CD14-positive monocyte (primary cell): ENCODE data around the gene HINT3. TPM values are rescaled to one million over a fixed set of nuclear protein-coding genes. Genes with fewer than 3 reads are reported as not detected.

ENCODE experiments used
- DNase-seq, 3 donors: peaks; one replicate each; pipeline ENCODE4 v3.0.0-alpha.2; 2011 to 2022
- H2AFZ ChIP-seq: 2 replicates; pipeline ENCODE4 v1.6.0; 2012; ENCODE audit warnings: mild to moderate bottlenecking, low read depth, low read length, inconsistent platforms; ENCODE audit not compliant: insufficient read depth, poor library complexity, severe bottlenecking
- H3K27ac ChIP-seq, 2 donors: 1 replicate in 1 of 2; 2 replicates in 1 of 2; pipeline ENCODE4 v1.5.1; 2012 to 2013; ENCODE audit warnings: low read length in 2 of 2, control low read depth in 1 of 2, inconsistent platforms in 1 of 2, low read depth in 1 of 2, mild to moderate bottlenecking in 1 of 2
- H3K27me3 ChIP-seq, 2 donors: one replicate each; pipeline versions ENCODE4 v1.6.0 to v1.6.1; 2011 to 2013; ENCODE audit warnings: low read length in 2 of 2; ENCODE audit not compliant: control insufficient read depth in 2 of 2, insufficient read depth in 2 of 2
- H3K36me3 ChIP-seq, 2 donors: replicated peaks in 1 of 2; 1 replicate in 1 of 2; 2 replicates in 1 of 2; pipeline versions ENCODE4 v1.5.1 to v1.6.1; 2012 to 2013; ENCODE audit warnings: low read length in 2 of 2, control low read depth in 1 of 2, inconsistent platforms in 1 of 2, mild to moderate bottlenecking in 1 of 2; ENCODE audit not compliant: insufficient read depth in 2 of 2, control insufficient read depth in 1 of 2
- H3K4me1 ChIP-seq, 2 donors: 1 replicate in 1 of 2; 2 replicates in 1 of 2; pipeline versions ENCODE4 v1.5.1 to v1.6.1; 2012 to 2013; ENCODE audit warnings: low read length in 2 of 2, control low read depth in 1 of 2, inconsistent platforms in 1 of 2, mild to moderate bottlenecking in 1 of 2, moderate library complexity in 1 of 2; ENCODE audit not compliant: insufficient read depth in 2 of 2, control insufficient read depth in 1 of 2
- H3K4me2 ChIP-seq: replicated peaks from 2 replicates; pipeline ENCODE3; 2012; ENCODE audit warnings: low read length, moderate library complexity, mild to moderate bottlenecking; ENCODE audit not compliant: poor library complexity, severe bottlenecking; ENCODE audit errors: extremely low read depth
- H3K4me3 ChIP-seq, 3 experiments: fragments of 200-600 bp in 1 of 3; sonication (generic) in 1 of 3; replicated peaks in 1 of 3; 1 replicate in 2 of 3; 2 replicates in 1 of 3; pipeline ENCODE4 v1.5.1; 2011 to 2013; ENCODE audit warnings: low read length in 3 of 3, mild to moderate bottlenecking in 3 of 3, control low read depth in 2 of 3, low read depth in 2 of 3, inconsistent platforms in 1 of 3, moderate library complexity in 1 of 3
- H3K79me2 ChIP-seq: 2 replicates; pipeline ENCODE4 v1.6.0; 2012; ENCODE audit warnings: mild to moderate bottlenecking, control low read depth, inconsistent platforms, low read length, moderate library complexity; ENCODE audit not compliant: insufficient read depth
- H3K9ac ChIP-seq: 2 replicates; pipeline ENCODE4 v1.6.0; 2017; ENCODE audit warnings: low read length, mild to moderate bottlenecking; ENCODE audit not compliant: insufficient read depth, poor library complexity, severe bottlenecking
- H3K9me3 ChIP-seq, 2 donors: replicated peaks in 1 of 2; 1 replicate in 1 of 2; 2 replicates in 1 of 2; pipeline versions ENCODE4 v1.5.1 to v1.6.1; 2012 to 2013; ENCODE audit warnings: low read length in 2 of 2, control low read depth in 1 of 2; ENCODE audit not compliant: control insufficient read depth in 1 of 2, insufficient read depth in 1 of 2
- H4K20me1 ChIP-seq: 2 replicates; pipeline ENCODE4 v1.6.0; 2012; ENCODE audit warnings: mild to moderate bottlenecking, low read length, control low read depth, moderate library complexity; ENCODE audit not compliant: insufficient read depth
- H3K27ac Mint-ChIP-seq, 7 donors: one replicate each; pipeline ENCODE4 v1.8.0; 2020; ENCODE audit warnings: mild to moderate bottlenecking in 7 of 7, mixed read lengths in 7 of 7, moderate library complexity in 6 of 7, inconsistent platforms in 2 of 7
- H3K27me3 Mint-ChIP-seq, 3 donors: one replicate each; pipeline ENCODE4 v1.8.0; 2021 to 2022; ENCODE audit warnings: low read depth in 3 of 3, mild to moderate bottlenecking in 3 of 3, mixed read lengths in 3 of 3, moderate library complexity in 3 of 3, inconsistent platforms in 1 of 3
- H3K36me3 Mint-ChIP-seq, 2 donors: one replicate each; pipeline ENCODE4 v1.8.0; 2020; ENCODE audit warnings: mixed read lengths in 2 of 2, inconsistent platforms in 1 of 2, mild to moderate bottlenecking in 1 of 2
- H3K4me1 Mint-ChIP-seq: one replicate; pipeline ENCODE4 v1.8.0; 2020; ENCODE audit warnings: mild to moderate bottlenecking, mixed read lengths
- H3K4me3 Mint-ChIP-seq, 2 donors: one replicate each; pipeline ENCODE4 v1.8.0; 2020; ENCODE audit warnings: mild to moderate bottlenecking in 2 of 2, mixed read lengths in 2 of 2, moderate library complexity in 1 of 2
- H3K9me3 Mint-ChIP-seq, 7 donors: one replicate each; pipeline ENCODE4 v1.8.0; 2020 to 2022; ENCODE audit warnings: mixed read lengths in 7 of 7, mild to moderate bottlenecking in 6 of 7, moderate library complexity in 6 of 7, inconsistent platforms in 2 of 7
- WGBS: methylation state at CpG from one replicate; pipeline ENCODE4 v1.1.5; 2013; ENCODE audit warnings: missing lambda C conversion rate; ENCODE audit not compliant: insufficient coverage; 5-methylcytosine and 5-hydroxymethylcytosine counted together
- intact Hi-C, 2 donors: fragments of 100-400 bp; cut with micrococcal nuclease; formaldehyde crosslinking; loops; one replicate each; pipeline versions ENCODE4 v1.15.0 to v1.15.1; 2023
- polyA plus RNA-seq, 3 donors: library from polyadenylated mRNA; depleted of rRNA in 1 of 3; unstranded in 2 of 3; stranded (reverse) in 1 of 3; fragments of 300-500 nt in 2 of 3; fragments of >200 nt in 1 of 3; fragmentation: Illumina TruSeq in 2 of 3; gene quantifications; 1 replicate in 2 of 3; 2 replicates in 1 of 3; pipeline ENCODE4 v1.2.3, GENCODE V29; 2012 to 2021
- TF ChIP-seq, protein P1 (sequence below): fragments of 200-600 bp; IDR thresholded peaks from one replicate; pipeline ENCODE4 v1.8.0; 2022; ENCODE audit warnings: antibody characterized with exemption, mild to moderate bottlenecking

Gene HINT3
- polyA plus RNA-seq, 3 donors, result 5.3 to 18.0 (median 12.3) TPM

DNA sequence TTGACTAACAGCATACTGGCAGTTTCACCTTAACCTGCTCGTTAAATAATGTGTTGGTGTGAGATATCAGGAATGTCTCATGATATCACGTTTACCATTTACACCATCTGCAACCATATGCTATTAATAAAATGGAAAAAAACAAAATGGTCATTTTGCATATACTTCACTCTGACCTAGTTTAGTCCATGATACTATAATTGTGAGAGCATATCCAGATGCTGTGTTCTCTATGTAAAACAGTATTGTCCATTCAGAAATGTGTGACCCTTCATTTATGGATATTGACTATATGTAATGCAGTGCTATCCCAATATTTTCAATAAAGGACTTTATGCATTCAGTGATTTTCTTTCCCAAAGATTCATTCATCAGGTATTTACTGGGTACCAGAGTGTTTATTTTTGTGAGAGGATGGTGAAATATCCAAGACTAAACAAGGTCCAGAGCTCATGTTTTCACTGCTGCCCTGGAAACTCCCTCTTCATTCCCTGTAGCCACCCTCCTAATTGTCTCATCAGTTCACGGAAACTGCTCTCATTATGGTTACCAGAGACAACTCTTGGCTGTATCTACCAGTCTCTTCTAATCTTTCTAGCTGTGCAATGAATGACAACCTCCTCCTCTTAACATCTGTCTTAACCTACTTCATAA is 25.7 kb upstream of the HINT3 start:
- H3K27me3 ChIP-seq, result no peaks in the 10 kb centered on the region
- no peak overlapping the region for H3K27ac Mint-ChIP-seq
- 100% methylated on average over 1 of the region's 3 CpGs for WGBS

DNA sequence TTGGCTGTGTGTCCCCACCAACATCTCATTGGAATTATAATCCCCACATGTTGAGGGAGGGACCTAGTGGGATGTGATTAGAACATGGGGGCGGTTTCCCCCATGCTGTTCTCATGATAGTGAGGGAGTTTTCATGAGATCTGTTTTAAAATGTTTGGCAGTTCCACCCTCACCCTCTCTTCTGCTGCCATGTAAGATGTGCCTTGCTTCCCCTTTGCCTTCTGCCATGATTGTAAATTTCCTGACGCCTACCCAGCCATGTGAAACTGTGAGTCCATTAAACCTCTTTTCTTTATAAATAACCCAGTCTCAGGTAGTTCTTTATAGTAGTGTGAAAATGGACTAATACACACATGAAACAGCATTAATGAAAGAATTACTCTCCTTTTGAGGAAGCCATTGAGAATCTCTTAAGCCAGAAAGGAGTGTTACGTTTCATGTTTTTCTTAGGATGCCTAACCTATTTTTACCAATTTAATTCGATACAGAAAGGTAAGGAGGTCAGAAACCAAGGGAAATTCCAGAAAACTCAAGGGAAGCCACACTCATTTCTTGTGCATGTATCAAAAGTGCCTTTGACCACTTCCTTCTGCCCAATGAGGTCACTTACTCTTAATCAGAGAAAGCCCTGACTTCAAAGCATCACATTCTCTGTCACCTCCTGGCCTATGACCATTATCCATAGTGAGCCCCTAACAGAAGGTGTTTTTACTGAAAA is 24.7 kb upstream of the HINT3 start:
- 100% methylated on average over 1 of the region's 4 CpGs for WGBS
- Histone ChIP-seq H3K79me2 (no peaks in the 10 kb centered on the region), H2AFZ (no peak overlapping the region), H3K4me1 (peaks cover 8 to 9% of the 10 kb centered on the region in 2 donors), H3K27me3 (no peaks in the 10 kb centered on the region), H3K9me3 (no peaks in the 10 kb centered on the region), H3K4me3 (no peak overlapping the region), H4K20me1 (no peaks in the 10 kb centered on the region), H3K36me3 (peaks cover 9 to 41% of the 10 kb centered on the region in 2 donors), H3K27ac (no peak overlapping the region), H3K9ac (no peak overlapping the region), H3K4me2 (no peak overlapping the region)
- peaks cover 11% of the 10 kb centered on the region for H3K4me1 Mint-ChIP-seq
- intact Hi-C loops, result no loop called here
- TF ChIP-seq, protein P1, sequence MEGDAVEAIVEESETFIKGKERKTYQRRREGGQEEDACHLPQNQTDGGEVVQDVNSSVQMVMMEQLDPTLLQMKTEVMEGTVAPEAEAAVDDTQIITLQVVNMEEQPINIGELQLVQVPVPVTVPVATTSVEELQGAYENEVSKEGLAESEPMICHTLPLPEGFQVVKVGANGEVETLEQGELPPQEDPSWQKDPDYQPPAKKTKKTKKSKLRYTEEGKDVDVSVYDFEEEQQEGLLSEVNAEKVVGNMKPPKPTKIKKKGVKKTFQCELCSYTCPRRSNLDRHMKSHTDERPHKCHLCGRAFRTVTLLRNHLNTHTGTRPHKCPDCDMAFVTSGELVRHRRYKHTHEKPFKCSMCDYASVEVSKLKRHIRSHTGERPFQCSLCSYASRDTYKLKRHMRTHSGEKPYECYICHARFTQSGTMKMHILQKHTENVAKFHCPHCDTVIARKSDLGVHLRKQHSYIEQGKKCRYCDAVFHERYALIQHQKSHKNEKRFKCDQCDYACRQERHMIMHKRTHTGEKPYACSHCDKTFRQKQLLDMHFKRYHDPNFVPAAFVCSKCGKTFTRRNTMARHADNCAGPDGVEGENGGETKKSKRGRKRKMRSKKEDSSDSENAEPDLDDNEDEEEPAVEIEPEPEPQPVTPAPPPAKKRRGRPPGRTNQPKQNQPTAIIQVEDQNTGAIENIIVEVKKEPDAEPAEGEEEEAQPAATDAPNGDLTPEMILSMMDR, result no peak
- DNase-seq, result no peak
- no peak overlapping the region for H3K4me3 Mint-ChIP-seq
- no peak overlapping the region for H3K27ac Mint-ChIP-seq
- H3K27me3 Mint-ChIP-seq, result peaks cover 0 to 2% (median 0%) of the 10 kb centered on the region in 3 donors
- peaks cover 24 to 36% of the 10 kb centered on the region in 2 donors for H3K36me3 Mint-ChIP-seq
- H3K9me3 Mint-ChIP-seq, result peaks cover 0 to 3% (median 0%) of the 10 kb centered on the region in 7 donors

More for the DNA sequence above, 25.7 kb upstream of the HINT3 start:
- Histone ChIP-seq H3K9ac (no peak overlapping the region), H3K4me1 (peaks cover 8 to 9% of the 10 kb centered on the region in 2 donors), H3K4me3 (no peak overlapping the region), H3K4me2 (no peak overlapping the region), H3K9me3 (no peaks in the 10 kb centered on the region), H4K20me1 (no peaks in the 10 kb centered on the region), H2AFZ (no peak overlapping the region), H3K27ac (no peak overlapping the region), H3K79me2 (no peaks in the 10 kb centered on the region), H3K36me3 (peaks cover 9 to 41% of the 10 kb centered on the region in 2 donors)
- H3K4me1 Mint-ChIP-seq, result peaks cover 11% of the 10 kb centered on the region
- no peak for DNase-seq
- no peak overlapping the region for H3K4me3 Mint-ChIP-seq
- intact Hi-C loops, result no loop called here
- TF ChIP-seq, protein P1, result no peak
- H3K27me3 Mint-ChIP-seq, result peaks cover 0 to 2% (median 0%) of the 10 kb centered on the region in 3 donors
- H3K9me3 Mint-ChIP-seq, result peaks cover 0 to 2% (median 0%) of the 10 kb centered on the region in 7 donors
- peaks cover 24 to 40% of the 10 kb centered on the region in 2 donors for H3K36me3 Mint-ChIP-seq
